ENCODE results near the gene NR1D2. TPM values are rescaled to one million over a fixed set of nuclear protein-coding genes. Genes with fewer than 3 reads are reported as not detected.

NR1D2 gene
- total and polyA plus RNA-seq, 12 donors: 2.8 to 54.7 (median 33.1) TPM

DNA sequence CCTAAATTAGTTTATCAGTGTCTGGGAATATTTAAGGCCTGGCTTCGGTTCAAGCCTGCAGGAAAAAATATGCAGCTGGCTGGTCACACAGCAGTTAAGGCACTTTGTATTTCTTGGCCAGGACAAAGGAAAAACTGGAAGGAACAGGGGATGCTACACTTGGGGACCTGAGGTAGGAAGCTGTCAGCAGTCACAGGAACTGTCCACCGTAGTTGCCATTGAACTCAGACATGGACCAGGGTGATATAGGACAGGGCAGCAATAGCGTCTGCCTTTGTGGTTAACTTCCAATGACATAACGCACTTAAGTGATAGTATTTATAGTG lies 49.1 kb downstream of the NR1D2 start:
- TF ChIP-seq, protein P1, sequence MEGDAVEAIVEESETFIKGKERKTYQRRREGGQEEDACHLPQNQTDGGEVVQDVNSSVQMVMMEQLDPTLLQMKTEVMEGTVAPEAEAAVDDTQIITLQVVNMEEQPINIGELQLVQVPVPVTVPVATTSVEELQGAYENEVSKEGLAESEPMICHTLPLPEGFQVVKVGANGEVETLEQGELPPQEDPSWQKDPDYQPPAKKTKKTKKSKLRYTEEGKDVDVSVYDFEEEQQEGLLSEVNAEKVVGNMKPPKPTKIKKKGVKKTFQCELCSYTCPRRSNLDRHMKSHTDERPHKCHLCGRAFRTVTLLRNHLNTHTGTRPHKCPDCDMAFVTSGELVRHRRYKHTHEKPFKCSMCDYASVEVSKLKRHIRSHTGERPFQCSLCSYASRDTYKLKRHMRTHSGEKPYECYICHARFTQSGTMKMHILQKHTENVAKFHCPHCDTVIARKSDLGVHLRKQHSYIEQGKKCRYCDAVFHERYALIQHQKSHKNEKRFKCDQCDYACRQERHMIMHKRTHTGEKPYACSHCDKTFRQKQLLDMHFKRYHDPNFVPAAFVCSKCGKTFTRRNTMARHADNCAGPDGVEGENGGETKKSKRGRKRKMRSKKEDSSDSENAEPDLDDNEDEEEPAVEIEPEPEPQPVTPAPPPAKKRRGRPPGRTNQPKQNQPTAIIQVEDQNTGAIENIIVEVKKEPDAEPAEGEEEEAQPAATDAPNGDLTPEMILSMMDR (IDR thresholded peaks at IDR 0.05): no peak
- no peaks in the 10 kb centered on the region for H3K9me3 ChIP-seq
- intact Hi-C loops (cut with DNase I): loop anchor here in 4 of 10 donors (10.0 kb wide), 3 partner anchors 99 to 691 kb away; partner anchors contain the start of gene THRB (in 2 of the 4)

DNA sequence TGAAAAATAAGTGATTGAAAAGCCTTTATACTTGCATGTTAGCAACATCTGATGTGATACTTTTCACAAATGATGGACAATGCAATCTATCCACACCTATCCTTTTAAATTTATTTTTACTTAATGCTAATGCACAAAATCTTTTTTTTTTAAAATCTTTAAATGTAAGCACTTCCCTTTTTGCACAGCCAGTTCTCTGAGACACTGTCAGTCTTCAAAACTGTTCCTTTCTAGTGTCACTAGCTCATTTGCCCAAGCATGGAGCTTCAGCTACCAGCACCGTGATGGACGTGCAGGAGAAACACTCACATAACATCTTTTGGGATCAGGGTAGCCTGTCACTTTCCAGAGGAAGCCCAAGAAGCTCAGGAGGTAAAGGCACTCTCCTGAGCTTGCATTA lies 50.1 kb downstream of the NR1D2 start:
- no peak for DNase-seq
- intact Hi-C loops (cut with DNase I): loop anchor here in 9 of 10 donors (5.0 to 10.0 kb wide), 7 partner anchors 100 to 692 kb away; partner anchors contain the start of gene THRB (in 2 of the 9)

More for the DNA sequence above, 49.1 kb downstream of the NR1D2 start:
- Histone ChIP-seq H3K27me3 (no peaks in the 10 kb centered on the region), H3K4me1 (peaks cover 0 to 32% (median 24%) of the 10 kb centered on the region in 9 donors), H3K27ac (no peak overlapping the region), H3K36me3 (no peaks in the 10 kb centered on the region), H3K4me3 (no peak overlapping the region)
- peak in 7 of 8 donors; percentile 38 to 79 (median 56) for ATAC-seq
- 23 to 24% methylated on average over 4 of the region's 4 CpGs for WGBS, 2 donors
- DNase-seq: no peak

DNA sequence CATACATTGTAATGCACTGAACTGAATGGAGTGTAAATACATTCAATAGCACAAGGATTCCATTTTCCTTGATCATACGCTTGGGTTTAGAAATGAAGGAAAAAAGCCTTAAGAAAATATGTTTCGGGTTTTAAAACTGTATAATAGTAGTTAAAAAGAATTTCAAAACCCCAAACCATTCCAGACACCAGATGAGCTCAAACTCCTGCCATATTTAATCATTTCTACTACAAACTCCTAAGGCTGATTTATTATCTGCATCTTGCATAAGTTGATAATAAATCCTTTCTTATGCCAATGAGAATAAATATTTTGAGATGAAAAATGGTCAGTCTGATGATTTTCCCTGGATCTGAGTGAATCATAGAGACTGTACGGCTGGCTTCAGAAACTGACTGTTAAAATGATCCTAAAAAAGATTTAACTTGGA lies 51.0 kb downstream of the NR1D2 start:
- Histone ChIP-seq H3K27me3 (no peaks in the 10 kb centered on the region), H3K4me3 (no peak overlapping the region), H3K27ac (no peak overlapping the region), H3K4me1 (peaks cover 0 to 37% (median 24%) of the 10 kb centered on the region in 9 donors), H3K36me3 (no peaks in the 10 kb centered on the region), H3K9me3 (no peaks in the 10 kb centered on the region)
- no peak for ATAC-seq
- TF ChIP-seq, protein P1 (IDR thresholded peaks at IDR 0.05): no peak
- no peak for DNase-seq
- intact Hi-C loops (cut with DNase I): loop anchor here in 9 of 10 donors (5.0 to 10.0 kb wide), 7 partner anchors 101 to 691 kb away; partner anchors contain the start of gene THRB (in 2 of the 9)
- 92 to 94% methylated on average over 3 of the region's 3 CpGs for WGBS, 2 donors

More for the DNA sequence above, 50.1 kb downstream of the NR1D2 start:
- H3K27me3 ChIP-seq: no peaks in the 10 kb centered on the region
- peaks cover 0 to 37% (median 24%) of the 10 kb centered on the region in 9 donors for H3K4me1 ChIP-seq
- TF ChIP-seq, protein P1 (IDR thresholded peaks at IDR 0.05): no peak
- no peak overlapping the region for H3K4me3 ChIP-seq
- no peak overlapping the region for H3K27ac ChIP-seq
- ATAC-seq: no peak
- no peaks in the 10 kb centered on the region for H3K36me3 ChIP-seq
- no peaks in the 10 kb centered on the region for H3K9me3 ChIP-seq
- WGBS, 2 donors: 89 to 98% methylated on average over 2 of the region's 2 CpGs

DNA sequence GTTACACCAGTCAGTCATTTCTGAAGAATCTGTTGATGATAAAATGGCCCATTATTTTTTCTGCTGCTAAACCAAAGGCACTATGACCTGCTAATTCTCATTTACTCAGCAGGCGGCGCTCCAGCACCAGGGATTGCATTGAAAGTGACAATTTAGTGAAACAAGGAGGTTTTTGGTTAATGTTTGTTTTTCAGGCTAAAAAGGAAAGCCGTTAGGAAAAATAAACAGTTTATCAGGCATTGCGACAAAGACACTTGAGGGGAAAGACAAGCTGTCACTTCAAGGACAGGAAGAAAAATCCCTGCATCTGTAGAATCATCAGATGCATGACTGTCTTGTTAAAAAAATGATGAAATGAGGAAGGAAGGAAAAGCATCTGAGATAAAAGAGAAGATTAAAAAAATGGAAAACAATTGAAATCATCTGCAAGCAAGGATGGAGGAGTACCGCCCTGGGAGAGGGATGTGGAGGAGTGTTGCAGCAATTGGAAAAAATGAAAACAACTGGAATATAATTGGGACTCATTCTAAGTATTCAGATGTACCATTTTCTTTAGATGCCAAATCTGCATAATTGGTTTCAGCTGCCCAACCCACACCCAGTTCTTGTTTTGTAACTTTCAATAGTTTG lies 54.0 kb downstream of the NR1D2 start:
- intact Hi-C loops (cut with DNase I): loop anchor here (1.0 to 10.0 kb wide), 11 partner anchors 104 to 688 kb away; partner anchors contain the start of gene THRB (in 2 of the 10)
- TF ChIP-seq, protein P1 (IDR thresholded peaks at IDR 0.05): peak; percentile 74 to 95 (median 89)
- ATAC-seq: peak in 1 of 8 donors; percentile 28
- no peaks in the 10 kb centered on the region for H3K36me3 ChIP-seq
- H3K4me1 ChIP-seq: peaks cover 0 to 18% (median 7%) of the 10 kb centered on the region in 9 donors
- H3K4me3 ChIP-seq: no peak overlapping the region
- H3K27ac ChIP-seq: no peak overlapping the region
- DNase-seq: peak; percentile 53 to 66
- no peaks in the 10 kb centered on the region for H3K9me3 ChIP-seq
- WGBS, 2 donors: 12% methylated on average over 5 of the region's 5 CpGs
- H3K27me3 ChIP-seq: no peaks in the 10 kb centered on the region
